ENCODE measurements around the gene EEPD1. TPM values are rescaled to one million over a fixed set of nuclear protein-coding genes. Genes with fewer than 3 reads are reported as not detected.

Gene EEPD1
- total RNA-seq, 1 donor from 2014 or later, result 5.4 TPM

DNA sequence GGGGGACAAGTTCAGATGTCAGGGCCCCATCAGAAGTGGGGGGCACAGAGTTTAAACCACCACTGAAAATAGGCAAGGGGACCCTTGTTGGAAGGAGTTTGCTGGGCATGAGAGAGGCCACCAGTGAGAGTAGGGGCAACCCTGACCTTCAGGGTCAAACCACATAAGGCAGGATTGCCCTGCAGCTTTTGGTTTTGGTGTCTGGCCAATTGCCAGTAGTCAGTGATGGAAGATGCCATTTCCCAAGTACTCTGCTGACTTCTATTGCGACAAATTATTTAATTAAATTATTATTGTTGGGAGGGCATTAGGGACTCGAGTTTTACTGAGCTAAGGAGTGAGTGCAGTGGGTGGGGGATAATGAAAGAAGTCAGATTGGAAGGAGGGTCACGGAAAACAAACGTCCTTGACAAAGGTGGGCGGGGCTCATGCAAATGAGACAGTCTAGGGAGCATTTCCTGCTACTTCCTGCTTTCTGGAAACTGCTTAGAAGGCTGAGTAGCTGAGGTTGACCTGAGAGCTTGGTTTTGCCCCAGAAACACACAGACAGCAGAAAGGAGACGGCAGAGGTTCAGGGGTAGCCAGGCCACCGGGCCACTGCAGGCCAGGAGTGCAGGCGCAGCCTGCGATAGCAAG lies 162.4 kb downstream of the EEPD1 start:
- H3K36me3 Mint-ChIP-seq (ENCODE audit: low read depth, unreplicated experiment), result no peaks in the 10 kb centered on the region
- Histone ChIP-seq H2AFZ (ENCODE audit: low read depth, low read length) (no peak overlapping the region), H3K4me1 (ENCODE audit: insufficient read depth, low read length) (no peaks in the 10 kb centered on the region), H4K20me1 (ENCODE audit: insufficient read depth, low read length) (no peaks in the 10 kb centered on the region), H3K4me3 (ENCODE audit: insufficient read depth, low read depth, low read length) (no peak overlapping the region), H3K4me2 (ENCODE audit: low read length) (no peak overlapping the region), H3K36me3 (ENCODE audit: insufficient read depth, low read length) (no peaks in the 10 kb centered on the region), H3K9me3 (ENCODE audit: insufficient read depth, low read depth, low read length) (no peaks in the 10 kb centered on the region), H3K27ac (ENCODE audit: low read depth, low read length) (no peak overlapping the region), H3K79me2 (ENCODE audit: insufficient read depth, low read length) (no peaks in the 10 kb centered on the region), H3K9ac (ENCODE audit: low read length) (no peak overlapping the region), H3K27me3 (ENCODE audit: insufficient read depth, low read length) (peaks cover 2% of the 10 kb centered on the region)
- H3K27me3 Mint-ChIP-seq (ENCODE audit: low read depth, unreplicated experiment), result peaks cover 15% of the 10 kb centered on the region
- no peak for DNase-seq (ENCODE audit: low read depth)
- H3K4me3 Mint-ChIP-seq (ENCODE audit: unreplicated experiment), result no peak overlapping the region
- no peaks in the 10 kb centered on the region for H3K4me1 Mint-ChIP-seq (ENCODE audit: low read depth, unreplicated experiment)
- FAIRE-seq, result no peak
- H3K27ac Mint-ChIP-seq (ENCODE audit: unreplicated experiment), result no peak overlapping the region
- TF ChIP-seq, protein P1, sequence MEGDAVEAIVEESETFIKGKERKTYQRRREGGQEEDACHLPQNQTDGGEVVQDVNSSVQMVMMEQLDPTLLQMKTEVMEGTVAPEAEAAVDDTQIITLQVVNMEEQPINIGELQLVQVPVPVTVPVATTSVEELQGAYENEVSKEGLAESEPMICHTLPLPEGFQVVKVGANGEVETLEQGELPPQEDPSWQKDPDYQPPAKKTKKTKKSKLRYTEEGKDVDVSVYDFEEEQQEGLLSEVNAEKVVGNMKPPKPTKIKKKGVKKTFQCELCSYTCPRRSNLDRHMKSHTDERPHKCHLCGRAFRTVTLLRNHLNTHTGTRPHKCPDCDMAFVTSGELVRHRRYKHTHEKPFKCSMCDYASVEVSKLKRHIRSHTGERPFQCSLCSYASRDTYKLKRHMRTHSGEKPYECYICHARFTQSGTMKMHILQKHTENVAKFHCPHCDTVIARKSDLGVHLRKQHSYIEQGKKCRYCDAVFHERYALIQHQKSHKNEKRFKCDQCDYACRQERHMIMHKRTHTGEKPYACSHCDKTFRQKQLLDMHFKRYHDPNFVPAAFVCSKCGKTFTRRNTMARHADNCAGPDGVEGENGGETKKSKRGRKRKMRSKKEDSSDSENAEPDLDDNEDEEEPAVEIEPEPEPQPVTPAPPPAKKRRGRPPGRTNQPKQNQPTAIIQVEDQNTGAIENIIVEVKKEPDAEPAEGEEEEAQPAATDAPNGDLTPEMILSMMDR (IDR thresholded peaks at IDR 0.05; ENCODE audit: insufficient read depth, low read depth, low read length), result no peak
- no peak for TF ChIP-seq EZH2 (IDR thresholded peaks at IDR 0.05; ENCODE audit: insufficient read depth, low read length)
- H3K9me3 Mint-ChIP-seq (ENCODE audit: unreplicated experiment), result peaks cover 4% of the 10 kb centered on the region

DNA sequence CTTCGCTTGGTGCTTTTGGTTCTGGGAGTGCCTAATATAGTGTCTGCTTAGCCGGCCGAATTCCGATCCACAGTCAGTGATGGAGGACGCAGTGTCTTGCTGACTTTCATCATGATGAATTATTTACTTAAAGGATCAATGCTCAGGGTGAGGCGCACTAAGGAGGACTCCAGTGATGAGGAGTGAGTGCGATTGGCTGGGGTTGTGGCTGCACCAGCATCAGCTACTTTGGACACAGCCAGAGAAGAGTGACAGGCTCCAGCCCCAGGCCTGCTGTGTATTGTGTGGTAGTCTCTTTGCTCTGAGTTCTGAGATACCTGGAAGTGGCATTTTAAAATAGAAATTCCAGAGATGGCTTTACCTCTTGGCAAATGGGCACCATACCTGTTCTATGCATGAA lies 163.3 kb downstream of the EEPD1 start:
- no peak overlapping the region for H3K4me2 ChIP-seq (ENCODE audit: low read length)
- no peaks in the 10 kb centered on the region for H3K79me2 ChIP-seq (ENCODE audit: insufficient read depth, low read length)
- FAIRE-seq (no peak), DNase-seq (ENCODE audit: low read depth) (no peak)
- H2AFZ ChIP-seq (ENCODE audit: low read depth, low read length), result no peak overlapping the region
- H3K27ac ChIP-seq (ENCODE audit: low read depth, low read length), result no peak overlapping the region
- H3K27ac Mint-ChIP-seq (ENCODE audit: unreplicated experiment), result no peak overlapping the region
- H3K36me3 Mint-ChIP-seq (ENCODE audit: low read depth, unreplicated experiment), result no peaks in the 10 kb centered on the region
- H4K20me1 ChIP-seq (ENCODE audit: insufficient read depth, low read length), result no peaks in the 10 kb centered on the region
- peaks cover 15% of the 10 kb centered on the region for H3K27me3 Mint-ChIP-seq (ENCODE audit: low read depth, unreplicated experiment)
- H3K9me3 ChIP-seq (ENCODE audit: insufficient read depth, low read depth, low read length), result no peaks in the 10 kb centered on the region
- H3K27me3 ChIP-seq (ENCODE audit: insufficient read depth, low read length), result peaks cover 2% of the 10 kb centered on the region
- TF ChIP-seq, protein P1 (IDR thresholded peaks at IDR 0.05; ENCODE audit: insufficient read depth, low read depth, low read length), result no peak
- TF ChIP-seq EZH2 (IDR thresholded peaks at IDR 0.05; ENCODE audit: insufficient read depth, low read length), result no peak
- no peaks in the 10 kb centered on the region for H3K36me3 ChIP-seq (ENCODE audit: insufficient read depth, low read length)
- no peaks in the 10 kb centered on the region for H3K4me1 Mint-ChIP-seq (ENCODE audit: low read depth, unreplicated experiment)
- peaks cover 12% of the 10 kb centered on the region for H3K9me3 Mint-ChIP-seq (ENCODE audit: unreplicated experiment)
- no peak overlapping the region for H3K4me3 Mint-ChIP-seq (ENCODE audit: unreplicated experiment)
- no peak overlapping the region for H3K4me3 ChIP-seq (ENCODE audit: insufficient read depth, low read depth, low read length)
- no peaks in the 10 kb centered on the region for H3K4me1 ChIP-seq (ENCODE audit: insufficient read depth, low read length)
- H3K9ac ChIP-seq (ENCODE audit: low read length), result no peak overlapping the region

DNA sequence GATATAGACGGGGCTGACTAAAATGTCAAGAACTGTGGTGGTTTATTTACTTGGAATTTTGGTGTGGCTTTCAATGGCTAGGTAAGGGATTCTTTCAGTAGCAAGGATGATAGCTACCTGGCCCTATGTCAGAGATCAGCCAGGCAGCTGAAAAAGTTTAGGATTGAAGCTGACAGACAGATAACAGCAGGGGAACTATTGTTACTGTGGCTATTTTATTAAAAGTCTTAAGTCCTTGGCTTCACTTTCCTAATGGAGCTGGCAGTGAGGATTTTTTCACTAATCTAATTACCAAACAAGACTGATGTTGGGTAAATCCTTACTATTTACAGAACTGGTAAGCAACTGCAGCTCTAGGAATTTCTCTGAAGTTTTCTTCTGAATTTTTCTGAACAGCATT lies 164.2 kb downstream of the EEPD1 start:
- H3K27ac ChIP-seq (ENCODE audit: low read depth, low read length), result no peak overlapping the region
- Mint-ChIP-seq H3K27me3 (ENCODE audit: low read depth, unreplicated experiment) (peaks cover 19% of the 10 kb centered on the region), H3K4me3 (ENCODE audit: unreplicated experiment) (no peak overlapping the region), H3K9me3 (ENCODE audit: unreplicated experiment) (peaks cover 16% of the 10 kb centered on the region), H3K27ac (ENCODE audit: unreplicated experiment) (no peak overlapping the region), H3K4me1 (ENCODE audit: low read depth, unreplicated experiment) (no peaks in the 10 kb centered on the region), H3K36me3 (ENCODE audit: low read depth, unreplicated experiment) (peaks cover 4% of the 10 kb centered on the region)
- H3K9me3 ChIP-seq (ENCODE audit: insufficient read depth, low read depth, low read length), result no peaks in the 10 kb centered on the region
- H4K20me1 ChIP-seq (ENCODE audit: insufficient read depth, low read length), result no peaks in the 10 kb centered on the region
- no peaks in the 10 kb centered on the region for H3K36me3 ChIP-seq (ENCODE audit: insufficient read depth, low read length)
- DNase-seq (ENCODE audit: low read depth), result no peak
- no peak for FAIRE-seq
- no peak overlapping the region for H2AFZ ChIP-seq (ENCODE audit: low read depth, low read length)
- no peak overlapping the region for H3K4me2 ChIP-seq (ENCODE audit: low read length)
- no peak overlapping the region for H3K9ac ChIP-seq (ENCODE audit: low read length)
- H3K79me2 ChIP-seq (ENCODE audit: insufficient read depth, low read length), result no peaks in the 10 kb centered on the region
- TF ChIP-seq EZH2 (IDR thresholded peaks at IDR 0.05; ENCODE audit: insufficient read depth, low read length), result no peak
- TF ChIP-seq, protein P1 (IDR thresholded peaks at IDR 0.05; ENCODE audit: insufficient read depth, low read depth, low read length), result no peak
- H3K27me3 ChIP-seq (ENCODE audit: insufficient read depth, low read length), result peaks cover 2% of the 10 kb centered on the region
- no peak overlapping the region for H3K4me3 ChIP-seq (ENCODE audit: insufficient read depth, low read depth, low read length)
- H3K4me1 ChIP-seq (ENCODE audit: insufficient read depth, low read length), result no peaks in the 10 kb centered on the region

Data from astrocyte (in vitro differentiated cells and primary cell).